H1 (cell line): ENCODE measurements around the gene TMEM25. TPM values are rescaled to one million over a fixed set of nuclear protein-coding genes. Genes with fewer than 3 reads are reported as not detected.

Experiments
- BCL11A ChIP-seq, 2 experiments: IDR thresholded peaks; one replicate each; pipeline ENCODE4 v1.6.1; 2011; ENCODE audit warnings: low read depth in 2 of 2, low read length in 2 of 2, mild to moderate bottlenecking in 2 of 2
- CREB1 ChIP-seq: IDR thresholded peaks from 2 replicates; pipeline ENCODE4 v1.6.1; 2012; ENCODE audit warnings: inconsistent platforms
- CTBP2 ChIP-seq: IDR thresholded peaks from 2 replicates; pipeline ENCODE4 v1.7.0; 2011; ENCODE audit warnings: borderline replicate concordance, mild to moderate bottlenecking, moderate library complexity, mixed read lengths, low read length; ENCODE audit not compliant: insufficient read depth, insufficient read length
- SAP30 ChIP-seq: fragments of 300-600 bp; sonication (generic); IDR thresholded peaks from 2 replicates; pipeline ENCODE4 v1.7.1; 2012; ENCODE audit warnings: low read length, moderate library complexity, mild to moderate bottlenecking, inconsistent platforms; ENCODE audit not compliant: insufficient read depth, insufficient replicate concordance
- SP2 ChIP-seq: IDR thresholded peaks from 2 replicates; pipeline ENCODE4 v1.6.1; 2012; ENCODE audit warnings: mild to moderate bottlenecking, low read length, inconsistent platforms
- USF2 ChIP-seq: IDR thresholded peaks from 2 replicates; pipeline ENCODE4 v1.6.1; 2011; ENCODE audit warnings: low read length, improper control_type of control experiment
- ZNF274 ChIP-seq: IDR thresholded peaks from 2 replicates; pipeline ENCODE4 v1.7.0; 2012; ENCODE audit warnings: low read length, borderline replicate concordance; ENCODE audit errors: extremely low read depth
- polyA plus RNA-seq, 7 experiments: library from polyadenylated mRNA; depleted of rRNA in 3 of 7; stranded (reverse) in 5 of 7; unstranded in 2 of 7; fragments of >200 nt in 5 of 7; fragments of 200-250 nt in 2 of 7; gene quantifications; 1 replicate in 5 of 7; 2 replicates in 1 of 7; 4 replicates in 1 of 7; pipeline versions ENCODE4 v1.2.1 to v1.2.3, GENCODE V29; 2011 to 2013; ENCODE audit warnings: missing spikeins in 2 of 7, mixed read lengths in 2 of 7
- total RNA-seq: library from RNA; stranded (reverse); fragmentation: NEBNext Ultra II Directional; extraction: Animal tissue kit (Norgen Biotek cat#: 25700); gene quantifications from 2 replicates; pipeline ENCODE4 v1.2.1, GENCODE V29; 2021
- TF ChIP-seq, protein P1 (sequence below): fragments of 300-600 bp; sonication (generic); IDR thresholded peaks from 2 replicates; pipeline ENCODE4 v1.7.1; 2012; ENCODE audit warnings: low read length, moderate library complexity, mild to moderate bottlenecking, inconsistent platforms; ENCODE audit not compliant: insufficient replicate concordance

TMEM25 gene
- total and polyA plus RNA-seq, 2 of the 8 experiments (the other 6 are each of a cell fraction or from before 2014, with no cell fraction given), result 18.3 to 26.8 TPM

GRCh38 chr11:118572061-118572980 lies 41.3 kb downstream of the TMEM25 start, which contains the start of gene ARCN1 (continued):
- TF ChIP-seq, protein P1, sequence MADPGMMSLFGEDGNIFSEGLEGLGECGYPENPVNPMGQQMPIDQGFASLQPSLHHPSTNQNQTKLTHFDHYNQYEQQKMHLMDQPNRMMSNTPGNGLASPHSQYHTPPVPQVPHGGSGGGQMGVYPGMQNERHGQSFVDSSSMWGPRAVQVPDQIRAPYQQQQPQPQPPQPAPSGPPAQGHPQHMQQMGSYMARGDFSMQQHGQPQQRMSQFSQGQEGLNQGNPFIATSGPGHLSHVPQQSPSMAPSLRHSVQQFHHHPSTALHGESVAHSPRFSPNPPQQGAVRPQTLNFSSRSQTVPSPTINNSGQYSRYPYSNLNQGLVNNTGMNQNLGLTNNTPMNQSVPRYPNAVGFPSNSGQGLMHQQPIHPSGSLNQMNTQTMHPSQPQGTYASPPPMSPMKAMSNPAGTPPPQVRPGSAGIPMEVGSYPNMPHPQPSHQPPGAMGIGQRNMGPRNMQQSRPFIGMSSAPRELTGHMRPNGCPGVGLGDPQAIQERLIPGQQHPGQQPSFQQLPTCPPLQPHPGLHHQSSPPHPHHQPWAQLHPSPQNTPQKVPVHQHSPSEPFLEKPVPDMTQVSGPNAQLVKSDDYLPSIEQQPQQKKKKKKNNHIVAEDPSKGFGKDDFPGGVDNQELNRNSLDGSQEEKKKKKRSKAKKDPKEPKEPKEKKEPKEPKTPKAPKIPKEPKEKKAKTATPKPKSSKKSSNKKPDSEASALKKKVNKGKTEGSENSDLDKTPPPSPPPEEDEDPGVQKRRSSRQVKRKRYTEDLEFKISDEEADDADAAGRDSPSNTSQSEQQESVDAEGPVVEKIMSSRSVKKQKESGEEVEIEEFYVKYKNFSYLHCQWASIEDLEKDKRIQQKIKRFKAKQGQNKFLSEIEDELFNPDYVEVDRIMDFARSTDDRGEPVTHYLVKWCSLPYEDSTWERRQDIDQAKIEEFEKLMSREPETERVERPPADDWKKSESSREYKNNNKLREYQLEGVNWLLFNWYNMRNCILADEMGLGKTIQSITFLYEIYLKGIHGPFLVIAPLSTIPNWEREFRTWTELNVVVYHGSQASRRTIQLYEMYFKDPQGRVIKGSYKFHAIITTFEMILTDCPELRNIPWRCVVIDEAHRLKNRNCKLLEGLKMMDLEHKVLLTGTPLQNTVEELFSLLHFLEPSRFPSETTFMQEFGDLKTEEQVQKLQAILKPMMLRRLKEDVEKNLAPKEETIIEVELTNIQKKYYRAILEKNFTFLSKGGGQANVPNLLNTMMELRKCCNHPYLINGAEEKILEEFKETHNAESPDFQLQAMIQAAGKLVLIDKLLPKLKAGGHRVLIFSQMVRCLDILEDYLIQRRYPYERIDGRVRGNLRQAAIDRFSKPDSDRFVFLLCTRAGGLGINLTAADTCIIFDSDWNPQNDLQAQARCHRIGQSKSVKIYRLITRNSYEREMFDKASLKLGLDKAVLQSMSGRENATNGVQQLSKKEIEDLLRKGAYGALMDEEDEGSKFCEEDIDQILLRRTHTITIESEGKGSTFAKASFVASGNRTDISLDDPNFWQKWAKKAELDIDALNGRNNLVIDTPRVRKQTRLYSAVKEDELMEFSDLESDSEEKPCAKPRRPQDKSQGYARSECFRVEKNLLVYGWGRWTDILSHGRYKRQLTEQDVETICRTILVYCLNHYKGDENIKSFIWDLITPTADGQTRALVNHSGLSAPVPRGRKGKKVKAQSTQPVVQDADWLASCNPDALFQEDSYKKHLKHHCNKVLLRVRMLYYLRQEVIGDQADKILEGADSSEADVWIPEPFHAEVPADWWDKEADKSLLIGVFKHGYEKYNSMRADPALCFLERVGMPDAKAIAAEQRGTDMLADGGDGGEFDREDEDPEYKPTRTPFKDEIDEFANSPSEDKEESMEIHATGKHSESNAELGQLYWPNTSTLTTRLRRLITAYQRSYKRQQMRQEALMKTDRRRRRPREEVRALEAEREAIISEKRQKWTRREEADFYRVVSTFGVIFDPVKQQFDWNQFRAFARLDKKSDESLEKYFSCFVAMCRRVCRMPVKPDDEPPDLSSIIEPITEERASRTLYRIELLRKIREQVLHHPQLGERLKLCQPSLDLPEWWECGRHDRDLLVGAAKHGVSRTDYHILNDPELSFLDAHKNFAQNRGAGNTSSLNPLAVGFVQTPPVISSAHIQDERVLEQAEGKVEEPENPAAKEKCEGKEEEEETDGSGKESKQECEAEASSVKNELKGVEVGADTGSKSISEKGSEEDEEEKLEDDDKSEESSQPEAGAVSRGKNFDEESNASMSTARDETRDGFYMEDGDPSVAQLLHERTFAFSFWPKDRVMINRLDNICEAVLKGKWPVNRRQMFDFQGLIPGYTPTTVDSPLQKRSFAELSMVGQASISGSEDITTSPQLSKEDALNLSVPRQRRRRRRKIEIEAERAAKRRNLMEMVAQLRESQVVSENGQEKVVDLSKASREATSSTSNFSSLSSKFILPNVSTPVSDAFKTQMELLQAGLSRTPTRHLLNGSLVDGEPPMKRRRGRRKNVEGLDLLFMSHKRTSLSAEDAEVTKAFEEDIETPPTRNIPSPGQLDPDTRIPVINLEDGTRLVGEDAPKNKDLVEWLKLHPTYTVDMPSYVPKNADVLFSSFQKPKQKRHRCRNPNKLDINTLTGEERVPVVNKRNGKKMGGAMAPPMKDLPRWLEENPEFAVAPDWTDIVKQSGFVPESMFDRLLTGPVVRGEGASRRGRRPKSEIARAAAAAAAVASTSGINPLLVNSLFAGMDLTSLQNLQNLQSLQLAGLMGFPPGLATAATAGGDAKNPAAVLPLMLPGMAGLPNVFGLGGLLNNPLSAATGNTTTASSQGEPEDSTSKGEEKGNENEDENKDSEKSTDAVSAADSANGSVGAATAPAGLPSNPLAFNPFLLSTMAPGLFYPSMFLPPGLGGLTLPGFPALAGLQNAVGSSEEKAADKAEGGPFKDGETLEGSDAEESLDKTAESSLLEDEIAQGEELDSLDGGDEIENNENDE, result no peak
- TF ChIP-seq CREB1 (0 out of 2 replicates have a peak, but pooled peaks have one; percentile 33), ZNF274 (no peak), USF2 (no peak; the same call in 1 of the 2 replicates), CTBP2 (no peak), SP2 (no peak), SAP30 (no peak), BCL11A (IDR thresholded peaks at IDR 0.05; ENCODE audit: low read depth in 2 of 2, low read length in 2 of 2) (no peak)
